GM23338 (cell line): ENCODE data around the gene LIPA. TPM values are rescaled to one million over a fixed set of nuclear protein-coding genes. Genes with fewer than 3 reads are reported as not detected.
A peak's percentile ranks its signal among the peaks of the same experiment; 100 is the strongest.

Experiments used
- ATAC-seq: fragments of 200-7000 bp; cut with Tn5 transposase; 3 replicates; pipeline ENCODE4 v1.9.1; 2020
- DNase-seq: peaks from one replicate; pipeline ENCODE4 v3.0.0-alpha.2; 2015; ENCODE audit warnings: low spot score
- H2AFZ ChIP-seq: fragments of 200-600 bp; sonication (generic); 2 replicates; pipeline ENCODE4 v1.8.0; 2016; ENCODE audit warnings: antibody characterized with exemption, mild to moderate bottlenecking, moderate library complexity
- H3F3A ChIP-seq: fragments of 200-600 bp; sonication (generic); replicated peaks from 2 replicates; pipeline ENCODE4 v1.8.0; 2017; ENCODE audit warnings: antibody characterized with exemption, mixed run types, low read depth
- H3K27ac ChIP-seq: fragments of 200-600 bp; sonication (generic); 2 replicates; pipeline ENCODE4 v1.6.1; 2016; ENCODE audit warnings: low read depth
- H3K27me3 ChIP-seq: fragments of 200-600 bp; sonication (generic); 2 replicates; pipeline ENCODE4 v1.8.0; 2016; ENCODE audit warnings: mild to moderate bottlenecking, mixed run types, moderate library complexity; ENCODE audit not compliant: insufficient read depth
- H3K36me3 ChIP-seq: fragments of 200-600 bp; sonication (generic); 2 replicates; pipeline ENCODE4 v1.8.0; 2016; ENCODE audit warnings: mild to moderate bottlenecking; ENCODE audit not compliant: insufficient read depth
- H3K4me1 ChIP-seq: fragments of 200-600 bp; sonication (generic); 2 replicates; pipeline ENCODE4 v1.8.0; 2016; ENCODE audit warnings: mild to moderate bottlenecking, moderate library complexity; ENCODE audit not compliant: insufficient read depth
- H3K4me2 ChIP-seq: fragments of 200-600 bp; sonication (generic); 2 replicates; pipeline ENCODE4 v1.7.1; 2017; ENCODE audit warnings: mixed run types
- H3K4me3 ChIP-seq: fragments of 200-600 bp; sonication (generic); 2 replicates; pipeline ENCODE4 v1.6.1; 2016; ENCODE audit warnings: mixed run types
- H3K79me2 ChIP-seq: fragments of 200-600 bp; sonication (generic); replicated peaks from 2 replicates; pipeline ENCODE4 v1.8.0; 2017; ENCODE audit warnings: mild to moderate bottlenecking; ENCODE audit not compliant: insufficient read depth
- H3K9me2 ChIP-seq: fragments of 200-600 bp; sonication (generic); 2 replicates; pipeline ENCODE4 v1.8.0; 2017; ENCODE audit not compliant: insufficient read depth
- H4K20me1 ChIP-seq: fragments of 200-600 bp; sonication (generic); replicated peaks from 2 replicates; pipeline ENCODE4 v1.8.0; 2017; ENCODE audit warnings: mild to moderate bottlenecking; ENCODE audit not compliant: insufficient read depth
- H3K27ac Mint-ChIP-seq: 2 replicates; pipeline ENCODE4 v1.8.0; 2020; ENCODE audit warnings: inconsistent platforms, mild to moderate bottlenecking, moderate library complexity, mixed read lengths
- H3K27me3 Mint-ChIP-seq: 3 replicates; pipeline ENCODE4 v1.8.0; 2022; ENCODE audit warnings: low read depth, mild to moderate bottlenecking, moderate library complexity, mixed read lengths, inconsistent platforms; ENCODE audit not compliant: insufficient read depth, poor library complexity
- H3K36me3 Mint-ChIP-seq: 3 replicates; pipeline ENCODE4 v1.8.0; 2021; ENCODE audit warnings: low read depth, mild to moderate bottlenecking, inconsistent platforms, moderate library complexity, mixed read lengths
- H3K4me1 Mint-ChIP-seq: 3 replicates; pipeline ENCODE4 v1.8.0; 2020; ENCODE audit warnings: mild to moderate bottlenecking, inconsistent platforms, mixed read lengths
- H3K4me3 Mint-ChIP-seq: 3 replicates; pipeline ENCODE4 v1.8.0; 2021; ENCODE audit warnings: moderate library complexity, mild to moderate bottlenecking, inconsistent platforms, mixed read lengths
- H3K9me3 Mint-ChIP-seq: 3 replicates; pipeline ENCODE4 v1.8.0; 2020; ENCODE audit warnings: moderate library complexity, mild to moderate bottlenecking, inconsistent platforms, mixed read lengths
- CREB1 ChIP-seq: fragments of 250-450 bp; sonication (Bioruptor Pico); IDR thresholded peaks from 2 replicates; pipeline ENCODE4 v1.5.0; 2020; ENCODE audit warnings: low read depth, mild to moderate bottlenecking, moderate library complexity
- ETS1 ChIP-seq: IDR thresholded peaks from 2 replicates; pipeline ENCODE4 v1.6.1; 2016; ENCODE audit warnings: antibody characterized with exemption
- EZH2 ChIP-seq: fragments of 200-600 bp; sonication (generic); IDR thresholded peaks from one replicate; pipeline ENCODE4 v1.8.0; 2017; ENCODE audit warnings: antibody characterized with exemption, mild to moderate bottlenecking, low read depth; ENCODE audit not compliant: unreplicated experiment
- EZH2phosphoT487 ChIP-seq: fragments of 200-600 bp; sonication (generic); IDR thresholded peaks from one replicate; pipeline ENCODE4 v1.8.1; 2018; ENCODE audit warnings: antibody characterized with exemption; ENCODE audit not compliant: unreplicated experiment
- JUNB ChIP-seq: IDR thresholded peaks from one replicate; pipeline ENCODE4 v1.6.1; 2016; ENCODE audit warnings: antibody characterized with exemption; ENCODE audit not compliant: unreplicated experiment
- NANOG ChIP-seq: IDR thresholded peaks from 2 replicates; pipeline ENCODE4 v1.6.1; 2016; ENCODE audit warnings: antibody characterized with exemption, borderline replicate concordance
- POLR2AphosphoS5 ChIP-seq: IDR thresholded peaks from 2 replicates; pipeline ENCODE4 v1.6.1; 2016; ENCODE audit warnings: antibody characterized with exemption, low read depth
- REST ChIP-seq: IDR thresholded peaks from one replicate; pipeline ENCODE4 v1.6.1; 2018; ENCODE audit warnings: antibody characterized with exemption; ENCODE audit not compliant: unreplicated experiment
- STAT1 ChIP-seq: IDR thresholded peaks from one replicate; pipeline ENCODE4 v1.6.1; 2016; ENCODE audit warnings: antibody characterized with exemption; ENCODE audit not compliant: unreplicated experiment
- ZNF114 ChIP-seq: fragments of 250-450 bp; sonication (Bioruptor Pico); IDR thresholded peaks from 2 replicates; pipeline ENCODE4 v1.5.0; 2020; ENCODE audit warnings: mild to moderate bottlenecking, moderate library complexity
- ZNF331 ChIP-seq: fragments of 250-450 bp; sonication (Bioruptor Pico); IDR thresholded peaks from 2 replicates; pipeline ENCODE4 v1.5.0; 2020; ENCODE audit warnings: low read depth, mild to moderate bottlenecking, moderate library complexity
- polyA plus RNA-seq: library from polyadenylated mRNA; unstranded; fragments of >200 nt; fragmentation: Nextera tagmentation; extraction: Ambion mirVana; gene quantifications from 2 replicates; pipeline ENCODE4 v1.2.1, GENCODE V29; 2016
- total RNA-seq: library from RNA; depleted of rRNA; stranded (reverse); fragments of >200 nt; shearing (Covaris generic); gene quantifications from 2 replicates; pipeline ENCODE4 v1.2.3, GENCODE V29; 2014

Gene LIPA
- total and polyA plus RNA-seq, 2 experiments from 2014 or later: 37.8 to 86.3 TPM

- TF ChIP-seq REST: no peak
- TF ChIP-seq ZNF114: no peak
- no peak for TF ChIP-seq JUNB
- no peak for TF ChIP-seq POLR2AphosphoS5
- TF ChIP-seq ETS1: peak; percentile 61
- no peak for TF ChIP-seq CREB1 (CRISPR knock-in tag)
- no peak for TF ChIP-seq EZH2phosphoT487
- TF ChIP-seq STAT1: no peak
- TF ChIP-seq ZNF331 (CRISPR knock-in tag): no peak
Measured at GRCh38 chr10:89242840-89243568, 8.6 kb downstream of the LIPA start (continued).

GRCh38 chr10:89242345-89242684 is 9.3 kb downstream of the LIPA start:
- Mint-ChIP-seq H3K9me3 (no peaks in the 10 kb centered on the region), H3K27ac (peak overlapping the region; percentile 22), H3K4me3 (no peak overlapping the region), H3K36me3 (peaks cover 3% of the 10 kb centered on the region; the same call in 2 of the 3 replicates), H3K4me1 (peaks cover 42% of the 10 kb centered on the region), H3K27me3 (peaks cover 4% of the 10 kb centered on the region)
- H3K4me1 ChIP-seq: peaks cover 56% of the 10 kb centered on the region
- no peak overlapping the region for H2AFZ ChIP-seq
- no peaks in the 10 kb centered on the region for H3K27me3 ChIP-seq
- H3K79me2 ChIP-seq: peaks cover 5% of the 10 kb centered on the region; the same call in 1 of the 2 replicates
- H3K4me3 ChIP-seq: no peak overlapping the region
- DNase-seq (no peak), ATAC-seq (peak; percentile 43)
- H3F3A ChIP-seq: no peaks in the 10 kb centered on the region
- TF ChIP-seq ZNF114: no peak
- no peak for TF ChIP-seq EZH2
- TF ChIP-seq CREB1 (CRISPR knock-in tag): no peak
- no peak for TF ChIP-seq JUNB
- no peak for TF ChIP-seq NANOG
- H3K9me2 ChIP-seq: no peaks in the 10 kb centered on the region
- peak overlapping the region; percentile 50 for H3K4me2 ChIP-seq
- H3K36me3 ChIP-seq: no peaks in the 10 kb centered on the region; the same call in 1 of the 2 replicates
- H4K20me1 ChIP-seq: no peaks in the 10 kb centered on the region
- peak overlapping the region; percentile 87 for H3K27ac ChIP-seq
